NCI-H226 (cell line): Measurements from ENCODE around the gene MSMO1.
A peak's percentile ranks its signal among the peaks of the same experiment; 100 is the strongest.
"Not testable (repeated sequence)": the region's sequence is repeated elsewhere in the genome, so short reads cannot be mapped to it uniquely, and the experiment has no call there.

Source experiments
- DNase-seq: peaks from one replicate; pipeline ENCODE4 v3.0.0-alpha.2; 2015

The MSMO1 gene

GRCh38 chr4:165327211-165328100 is at the start of gene MSMO1:
Gene MSMO1 (plus strand): TSS chr4:165327669. CDS start chr4:165333371, 5,702 bp downstream.
- DNase-seq: peak; percentile 99

GRCh38 chr4:165279531-165279930 is 47.9 kb upstream of the MSMO1 start:
- not testable (repeated sequence) for DNase-seq

DNA sequence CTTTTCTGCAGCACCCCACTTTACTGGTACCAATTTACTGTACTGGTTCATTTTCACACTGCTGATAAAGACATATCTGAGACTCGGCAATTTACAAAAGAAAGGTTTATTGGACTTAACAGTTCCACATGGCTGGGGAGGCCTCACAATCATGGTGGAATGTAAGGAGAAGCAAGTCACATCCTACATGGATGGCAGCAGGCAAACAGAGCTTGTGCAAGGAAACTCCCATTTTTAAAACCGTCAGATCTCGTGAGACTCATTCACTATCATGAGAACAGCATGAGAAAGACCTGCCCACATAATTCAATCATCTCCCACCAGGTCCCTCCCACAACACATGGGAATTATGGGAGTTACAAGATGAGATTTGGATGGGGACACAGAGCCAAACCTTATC is 42.8 kb upstream of the MSMO1 start:
- not testable (repeated sequence) for DNase-seq

DNA sequence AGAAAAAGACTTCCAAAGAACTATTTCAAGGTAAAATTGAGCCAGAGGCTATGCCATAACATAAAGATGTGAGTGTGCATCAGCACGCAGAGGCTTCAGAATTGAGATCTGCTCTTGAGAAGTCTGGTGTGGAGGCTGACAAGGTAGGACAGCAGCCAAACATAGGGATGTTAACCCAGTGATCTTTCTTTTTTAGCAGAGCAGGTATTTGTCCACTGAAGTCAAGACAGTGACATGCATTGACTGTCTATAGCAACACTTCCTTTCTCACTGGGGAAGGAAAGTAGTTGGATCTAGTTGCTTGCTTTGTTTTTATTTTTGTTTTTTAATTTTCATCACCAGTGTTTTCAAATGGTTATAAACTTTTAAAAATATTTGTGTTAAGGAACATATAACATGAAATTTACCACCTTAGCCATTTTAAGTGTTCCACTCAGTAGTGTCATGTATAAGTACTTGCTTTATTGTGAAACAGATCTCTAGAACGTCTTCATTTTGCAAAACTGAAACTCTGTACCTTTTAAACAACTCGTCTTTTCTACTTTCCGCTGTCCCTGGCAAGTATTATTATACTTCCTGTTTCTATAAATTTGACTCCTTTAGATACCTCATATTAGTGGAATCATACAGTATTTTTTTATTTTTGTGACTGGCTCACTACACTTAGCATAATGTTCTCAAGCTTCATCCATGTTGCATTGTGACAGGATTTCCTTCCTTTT is 40.7 kb upstream of the MSMO1 start:
- DNase-seq: not testable (repeated sequence)

DNA sequence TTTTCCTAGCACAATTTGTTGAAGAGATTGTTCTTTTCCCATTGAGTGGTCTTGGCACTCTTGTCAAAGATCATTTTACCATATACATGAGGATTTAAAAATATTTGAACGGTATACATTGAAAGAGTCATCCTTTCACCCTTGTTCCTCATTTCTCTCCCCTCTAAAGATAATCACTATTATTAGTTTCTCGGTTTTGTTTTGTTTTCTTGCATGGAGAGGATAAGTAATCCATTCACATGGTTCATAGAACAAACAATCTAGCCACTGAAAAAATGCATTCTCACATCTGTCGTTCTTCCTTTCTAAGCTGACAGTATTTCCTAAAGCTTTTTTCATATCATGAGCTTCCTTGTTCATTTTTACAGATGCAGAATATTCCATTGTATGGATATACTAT is 39.2 kb upstream of the MSMO1 start:
- no peak for DNase-seq

- DNase-seq: peak; percentile 66
These were observed 38.6 kb upstream of the MSMO1 start for GRCh38 chr4:165288639-165289422.

DNA sequence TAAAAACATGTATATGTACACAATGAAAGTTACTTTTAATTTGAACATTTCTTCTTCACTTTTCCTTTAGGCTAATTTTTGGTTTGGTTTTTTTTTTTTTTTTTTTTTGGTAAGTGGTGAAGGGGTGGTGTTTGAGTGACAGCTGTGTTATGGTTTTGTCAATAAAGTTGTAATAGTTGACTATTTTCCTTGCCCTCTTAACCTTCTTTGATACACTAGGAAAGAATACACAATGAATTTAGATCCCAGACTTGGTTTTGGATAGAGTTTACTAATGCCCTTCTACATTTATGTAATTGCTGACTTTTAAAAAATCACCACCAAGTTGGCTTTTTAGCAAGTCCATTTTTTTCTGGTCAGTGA is 38.1 kb upstream of the MSMO1 start:
- DNase-seq: no peak

GRCh38 chr4:165293061-165293460 is 34.4 kb upstream of the MSMO1 start:
- DNase-seq: no peak

GRCh38 chr4:165293927-165294649 is 33.4 kb upstream of the MSMO1 start:
- no peak for DNase-seq

- DNase-seq: no peak
These were observed 32.6 kb upstream of the MSMO1 start for GRCh38 chr4:165294907-165295306.

GRCh38 chr4:165297626-165298025 is 29.8 kb upstream of the MSMO1 start:
- DNase-seq: no peak

GRCh38 chr4:165299399-165300060 is 27.9 kb upstream of the MSMO1 start:
- DNase-seq: no peak

- DNase-seq: no peak
These were observed 25.6 kb upstream of the MSMO1 start for GRCh38 chr4:165301833-165302232.

GRCh38 chr4:165302658-165303057 is 24.8 kb upstream of the MSMO1 start:
- DNase-seq: no peak

DNA sequence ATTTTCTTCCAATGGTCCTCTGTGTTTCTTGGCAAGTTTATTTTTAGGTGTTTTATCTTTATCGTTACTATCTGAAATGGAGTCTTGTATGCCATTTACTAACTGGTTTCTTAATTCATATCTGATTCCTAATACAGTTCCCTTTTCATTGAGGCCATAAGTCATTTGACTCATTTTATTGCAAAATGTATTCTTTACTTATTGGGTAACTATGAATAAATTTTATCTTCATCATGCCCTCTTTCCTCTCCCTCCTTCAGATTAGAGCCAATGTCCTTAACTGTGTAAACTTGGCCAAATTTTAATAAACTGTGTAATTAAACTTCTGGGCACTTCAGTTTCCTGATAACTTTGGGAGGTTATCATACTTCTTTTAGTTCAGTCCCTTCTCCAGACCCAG is 19.3 kb upstream of the MSMO1 start:
- no peak for DNase-seq

GRCh38 chr4:165308606-165309005 is 18.9 kb upstream of the MSMO1 start:
- DNase-seq: no peak

DNA sequence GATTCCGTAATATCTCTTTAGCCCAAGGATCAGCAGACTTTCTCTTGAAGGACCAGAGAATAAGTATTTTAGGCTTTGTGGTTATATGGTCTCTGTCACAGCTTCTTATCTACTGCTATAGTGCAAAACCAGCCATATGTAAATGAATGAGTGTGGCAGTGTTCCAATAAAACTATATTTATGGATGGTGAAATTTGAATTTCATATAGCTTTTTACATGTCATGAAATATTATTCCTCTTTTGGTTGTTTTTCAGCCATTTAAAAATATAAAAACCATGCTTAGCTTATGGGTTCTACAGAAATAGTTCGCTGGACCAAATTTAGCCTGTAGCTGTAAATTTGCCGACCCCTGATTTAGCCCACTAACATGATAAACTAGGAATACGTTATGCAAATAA is 18.0 kb upstream of the MSMO1 start:
- no peak for DNase-seq

- DNase-seq: peak; percentile 6
These were observed 15.0 kb upstream of the MSMO1 start for GRCh38 chr4:165312506-165312905.

- DNase-seq: no peak
These were observed 8.4 kb upstream of the MSMO1 start for GRCh38 chr4:165319030-165319429.

DNA sequence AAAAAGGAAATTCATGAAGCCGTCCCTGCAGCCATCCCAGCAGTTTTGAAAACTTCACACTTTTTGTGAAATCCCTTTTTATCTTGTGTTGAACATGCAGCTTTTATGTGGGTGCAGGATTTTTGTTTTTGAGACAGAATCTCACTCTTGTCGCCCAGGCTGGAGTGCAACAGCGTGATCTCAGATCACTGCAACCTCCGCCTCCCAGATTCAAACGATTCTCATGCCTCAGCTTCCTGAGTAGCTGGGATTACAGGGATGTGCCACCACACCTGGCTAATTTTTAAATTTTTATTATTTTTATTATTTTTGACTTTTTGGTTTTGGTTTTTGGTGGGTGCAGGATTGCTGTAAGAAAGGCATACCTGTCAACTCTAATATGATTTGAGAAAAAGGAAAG is 8.0 kb upstream of the MSMO1 start:
- DNase-seq: no peak

- no peak for DNase-seq
These were observed 3.1 kb upstream of the MSMO1 start for GRCh38 chr4:165324236-165324917.

DNA sequence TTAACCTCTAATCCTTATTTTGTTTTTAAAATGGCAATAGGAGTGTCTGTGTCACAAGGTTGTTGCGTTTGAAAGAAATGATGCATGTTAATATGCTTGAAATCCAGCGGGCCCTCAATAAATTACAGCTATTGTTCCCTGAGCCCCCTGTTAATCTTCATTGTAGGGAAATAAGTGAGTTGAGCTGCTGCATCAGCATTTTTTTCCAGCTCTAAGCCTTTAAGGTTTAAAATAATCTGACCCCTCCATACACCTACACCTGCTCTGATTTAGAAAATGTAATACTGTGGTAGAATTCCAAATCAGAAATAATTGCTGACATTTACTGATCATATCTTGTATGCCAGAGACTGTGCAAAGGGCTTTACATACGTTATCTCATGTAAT is 2.6 kb upstream of the MSMO1 start:
- DNase-seq: no peak
